ENCODE data around the gene ALDH3B1. TPM values are rescaled to one million over a fixed set of nuclear protein-coding genes. Genes with fewer than 3 reads are reported as not detected.

The ALDH3B1 gene
- polyA plus RNA-seq, 1 donor (not counting 4 experiments of a cell fraction or from before 2014, with no cell fraction given): 0.16 TPM

GRCh38 chr11:68067991-68068390, 57.9 kb downstream of the ALDH3B1 start:
- dilution Hi-C loops (cut with MboI; ENCODE audit: extremely low pct_ligation_motif_present, low sequenced_read_pairs): no loop called here
- Histone ChIP-seq H2AFZ (ENCODE audit: control insufficient read depth, low read length) (no peak overlapping the region), H3K4me1 (ENCODE audit: control insufficient read depth, extremely low read depth, insufficient read depth, low read length) (no peaks in the 10 kb centered on the region), H3K4me2 (ENCODE audit: control insufficient read depth, extremely low read depth, insufficient read depth, low read depth, low read length) (no peak overlapping the region), H3K9me3 (ENCODE audit: control insufficient read depth, low read depth, low read length) (no peaks in the 10 kb centered on the region), H3K36me3 (ENCODE audit: control insufficient read depth in 2 of 2, extremely low read depth in 1 of 2, insufficient read depth in 2 of 2, low read length in 2 of 2) (peaks cover 3 to 7% of the 10 kb centered on the region in 2 experiments), H3K27me3 (ENCODE audit: control insufficient read depth, extremely low read depth, insufficient read depth, low read length) (no peaks in the 10 kb centered on the region), H3K27ac (ENCODE audit: control insufficient read depth, insufficient read depth, low read length) (no peak overlapping the region), H3K9ac (ENCODE audit: control insufficient read depth, extremely low read depth, insufficient read depth, low read length) (no peak overlapping the region), H3K79me2 (ENCODE audit: control insufficient read depth, insufficient read depth, low read length) (no peaks in the 10 kb centered on the region), H4K20me1 (ENCODE audit: control insufficient read depth, extremely low read depth, insufficient read depth, low read length) (no peaks in the 10 kb centered on the region), H3K9me1 (ENCODE audit: control insufficient read depth, extremely low read depth, insufficient read depth, low read length) (no peaks in the 10 kb centered on the region), H3K4me3 (ENCODE audit: control insufficient read depth in 2 of 3, extremely low read depth in 1 of 3, insufficient read depth in 2 of 3, low read depth in 1 of 3, low read length in 3 of 3) (no peak overlapping the region)
- TF ChIP-seq, protein P1, sequence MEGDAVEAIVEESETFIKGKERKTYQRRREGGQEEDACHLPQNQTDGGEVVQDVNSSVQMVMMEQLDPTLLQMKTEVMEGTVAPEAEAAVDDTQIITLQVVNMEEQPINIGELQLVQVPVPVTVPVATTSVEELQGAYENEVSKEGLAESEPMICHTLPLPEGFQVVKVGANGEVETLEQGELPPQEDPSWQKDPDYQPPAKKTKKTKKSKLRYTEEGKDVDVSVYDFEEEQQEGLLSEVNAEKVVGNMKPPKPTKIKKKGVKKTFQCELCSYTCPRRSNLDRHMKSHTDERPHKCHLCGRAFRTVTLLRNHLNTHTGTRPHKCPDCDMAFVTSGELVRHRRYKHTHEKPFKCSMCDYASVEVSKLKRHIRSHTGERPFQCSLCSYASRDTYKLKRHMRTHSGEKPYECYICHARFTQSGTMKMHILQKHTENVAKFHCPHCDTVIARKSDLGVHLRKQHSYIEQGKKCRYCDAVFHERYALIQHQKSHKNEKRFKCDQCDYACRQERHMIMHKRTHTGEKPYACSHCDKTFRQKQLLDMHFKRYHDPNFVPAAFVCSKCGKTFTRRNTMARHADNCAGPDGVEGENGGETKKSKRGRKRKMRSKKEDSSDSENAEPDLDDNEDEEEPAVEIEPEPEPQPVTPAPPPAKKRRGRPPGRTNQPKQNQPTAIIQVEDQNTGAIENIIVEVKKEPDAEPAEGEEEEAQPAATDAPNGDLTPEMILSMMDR (optimal IDR thresholded peaks at IDR 0.05 in 1 of 3, IDR thresholded peaks at IDR 0.05 in 1 of 3, conservative IDR thresholded peaks at IDR 0.05 in 1 of 3; ENCODE audit: extremely low read depth in 1 of 3, insufficient read depth in 2 of 3, low read length in 3 of 3): no peak
- no peak for TF ChIP-seq EZH2 (IDR thresholded peaks at IDR 0.05; ENCODE audit: low read length)
- DNase-seq (ENCODE audit: low read depth, low spot score) (no peak), FAIRE-seq (no peak)

DNA sequence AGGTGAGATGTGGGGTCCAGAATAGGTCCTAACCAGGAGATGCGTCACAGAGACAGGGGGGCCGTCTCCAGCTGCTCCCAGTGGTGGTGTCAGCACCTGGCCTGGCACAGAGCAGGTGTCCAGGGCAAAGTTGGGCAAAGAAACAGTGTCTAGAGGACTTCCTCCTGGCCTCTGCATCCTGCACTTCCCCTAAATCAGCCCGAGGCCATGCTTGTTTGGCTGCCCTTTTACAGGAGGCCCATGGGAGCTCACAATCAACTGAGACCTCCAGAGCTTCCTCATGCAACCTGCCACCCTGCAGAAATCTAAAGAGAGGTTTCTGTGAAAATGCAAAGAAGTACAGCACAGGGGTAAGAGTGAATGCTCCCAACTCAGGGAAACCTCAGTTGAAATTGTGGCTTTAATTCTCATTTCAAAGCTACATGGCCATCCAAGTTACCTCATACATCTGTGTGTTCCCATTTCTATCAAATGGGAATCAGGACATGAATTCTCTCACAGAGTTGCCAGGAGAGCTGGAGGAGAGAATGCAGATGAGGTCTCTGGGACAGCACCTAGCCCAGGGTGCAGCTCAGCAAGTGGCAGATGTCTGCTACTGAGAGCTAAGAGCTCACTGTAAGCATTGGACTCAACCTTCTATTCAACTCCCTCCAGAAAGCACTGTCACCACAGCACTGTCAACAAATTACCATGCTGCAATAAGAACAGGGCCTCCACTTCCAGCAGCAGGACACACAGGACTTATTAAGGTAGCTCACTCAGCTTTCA, 61.3 kb downstream of the ALDH3B1 start:
- Histone ChIP-seq H3K4me3 (ENCODE audit: control insufficient read depth in 2 of 3, extremely low read depth in 1 of 3, insufficient read depth in 2 of 3, low read depth in 1 of 3, low read length in 3 of 3) (no peak overlapping the region), H3K79me2 (ENCODE audit: control insufficient read depth, insufficient read depth, low read length) (no peaks in the 10 kb centered on the region), H3K9ac (ENCODE audit: control insufficient read depth, extremely low read depth, insufficient read depth, low read length) (no peak overlapping the region), H3K27me3 (ENCODE audit: control insufficient read depth, extremely low read depth, insufficient read depth, low read length) (no peaks in the 10 kb centered on the region), H3K9me3 (ENCODE audit: control insufficient read depth, low read depth, low read length) (no peaks in the 10 kb centered on the region), H3K9me1 (ENCODE audit: control insufficient read depth, extremely low read depth, insufficient read depth, low read length) (no peaks in the 10 kb centered on the region), H3K4me1 (ENCODE audit: control insufficient read depth, extremely low read depth, insufficient read depth, low read length) (no peaks in the 10 kb centered on the region), H3K27ac (ENCODE audit: control insufficient read depth, insufficient read depth, low read length) (no peak overlapping the region), H4K20me1 (ENCODE audit: control insufficient read depth, extremely low read depth, insufficient read depth, low read length) (no peaks in the 10 kb centered on the region), H3K36me3 (ENCODE audit: control insufficient read depth in 2 of 2, extremely low read depth in 1 of 2, insufficient read depth in 2 of 2, low read length in 2 of 2) (peaks cover 0 to 1% of the 10 kb centered on the region in 2 experiments), H2AFZ (ENCODE audit: control insufficient read depth, low read length) (no peak overlapping the region), H3K4me2 (ENCODE audit: control insufficient read depth, extremely low read depth, insufficient read depth, low read depth, low read length) (no peak overlapping the region)
- no peak for TF ChIP-seq EZH2 (IDR thresholded peaks at IDR 0.05; ENCODE audit: low read length)
- TF ChIP-seq, protein P1 (optimal IDR thresholded peaks at IDR 0.05 in 1 of 3, IDR thresholded peaks at IDR 0.05 in 1 of 3, conservative IDR thresholded peaks at IDR 0.05 in 1 of 3; ENCODE audit: extremely low read depth in 1 of 3, insufficient read depth in 2 of 3, low read length in 3 of 3): no peak
- DNase-seq (ENCODE audit: low read depth, low spot score) (no peak), FAIRE-seq (no peak)
- dilution Hi-C loops (cut with MboI; ENCODE audit: extremely low pct_ligation_motif_present, low sequenced_read_pairs): no loop called here
